GM21381 (cell line): ENCODE results near the gene CCSER1.

ENCODE experiments used
- ATAC-seq: cut with Tn5 transposase; IDR thresholded peaks from one replicate; pipeline ENCODE4 v1.9.1; 2021; ENCODE audit warnings: mild to moderate bottlenecking, moderate library complexity; ENCODE audit not compliant: unreplicated experiment

Gene CCSER1

DNA sequence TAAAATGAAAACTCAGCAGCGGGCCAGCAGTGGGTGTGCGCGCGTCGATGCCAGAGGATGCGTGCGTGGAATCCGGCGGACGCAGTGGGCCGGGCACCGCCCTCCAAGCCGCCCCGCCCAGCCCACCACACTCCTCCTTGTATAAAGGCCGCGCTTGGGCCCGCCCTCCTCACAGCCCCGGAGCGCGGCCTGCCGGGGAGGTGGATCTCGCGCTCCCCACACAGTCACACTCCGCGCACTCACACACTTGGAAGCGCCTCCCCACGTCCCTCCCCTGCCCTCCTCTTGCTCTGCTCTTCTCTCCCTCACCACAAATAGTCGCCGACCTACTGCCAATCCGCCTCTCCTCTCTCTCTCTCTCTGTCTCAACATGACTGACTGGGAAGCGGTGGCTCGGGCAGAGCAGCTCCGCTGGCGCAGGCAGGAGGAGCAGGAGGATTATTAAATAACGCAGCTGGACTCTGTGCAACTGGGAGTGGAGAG lies at the start of gene CCSER1:
CCSER1 (plus strand) TSS at position 172 of the 483 bp plus-strand sequence.
- ATAC-seq, result peak; percentile 78

DNA sequence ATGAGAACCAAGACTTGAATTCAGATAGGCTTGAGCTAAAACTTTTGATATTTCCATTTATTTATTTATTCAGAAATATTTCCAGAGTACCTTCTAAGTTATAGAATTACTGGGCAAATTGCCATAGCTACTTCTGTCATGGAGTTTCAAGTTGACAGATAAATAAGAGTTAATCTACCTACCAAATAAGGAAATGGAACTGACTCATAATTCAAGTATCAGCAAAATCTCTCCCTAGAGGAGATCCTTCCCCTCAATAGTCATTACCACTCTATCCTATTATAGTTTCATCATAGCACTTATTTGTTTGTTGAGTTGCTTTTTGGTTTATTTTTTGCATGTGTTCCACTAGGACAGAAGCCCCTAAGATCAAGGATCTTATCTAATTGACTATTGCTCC lies 48.8 kb upstream of the CCSER1 start:
- ATAC-seq, result peak; percentile 65

DNA sequence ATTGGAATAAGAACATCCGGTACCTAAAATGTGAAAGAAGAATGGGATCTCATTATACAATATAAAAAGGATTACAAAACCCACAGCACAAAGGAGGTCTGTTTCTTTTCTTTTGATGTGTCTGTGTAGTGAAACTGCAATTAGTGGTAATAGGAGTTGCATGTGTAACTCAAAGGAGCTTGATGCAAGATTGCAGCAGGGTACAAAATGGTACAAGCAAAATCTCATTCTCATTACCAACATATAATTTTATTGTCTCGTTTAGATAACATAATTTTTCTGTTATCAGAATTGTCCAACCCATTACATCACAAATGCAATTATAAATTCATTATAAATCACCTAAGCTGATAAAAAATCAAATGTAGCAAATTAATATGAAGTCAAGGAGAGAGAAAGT lies 47.1 kb upstream of the CCSER1 start:
- ATAC-seq, result no peak

DNA sequence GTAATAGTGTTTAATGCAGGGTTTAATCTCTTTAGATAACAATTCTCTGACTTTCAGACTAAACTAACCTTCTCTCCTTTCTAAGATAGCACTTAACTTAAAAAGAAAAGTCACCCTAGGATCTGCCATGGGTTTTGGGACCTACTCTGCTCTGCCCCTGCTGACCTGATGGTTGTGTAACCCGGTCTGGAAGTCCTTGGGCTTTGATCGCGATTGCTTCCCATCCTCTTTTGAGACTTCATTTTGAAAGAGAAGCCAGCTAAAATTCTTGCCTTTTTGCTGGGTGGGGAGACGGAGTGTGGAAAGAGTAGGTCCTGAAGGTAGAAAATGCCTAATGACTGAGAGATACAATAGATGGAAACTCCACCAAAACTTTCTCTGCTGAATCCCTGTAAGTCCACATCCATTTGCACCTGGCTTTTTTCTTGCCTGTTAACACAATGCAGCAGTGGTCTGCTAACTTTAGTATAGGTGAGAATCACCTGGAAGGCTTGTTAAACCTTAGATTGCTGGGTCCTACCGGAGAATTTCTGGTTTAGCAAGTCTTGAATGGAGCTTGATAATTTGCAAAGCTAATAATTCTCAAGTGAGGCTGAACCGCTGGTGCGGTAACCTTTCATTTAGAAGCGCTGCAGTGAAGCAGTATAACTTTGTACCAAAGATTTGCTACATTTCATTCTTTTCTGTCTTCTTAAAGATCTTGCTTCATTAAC lies 45.6 kb upstream of the CCSER1 start:
- ATAC-seq, result no peak

DNA sequence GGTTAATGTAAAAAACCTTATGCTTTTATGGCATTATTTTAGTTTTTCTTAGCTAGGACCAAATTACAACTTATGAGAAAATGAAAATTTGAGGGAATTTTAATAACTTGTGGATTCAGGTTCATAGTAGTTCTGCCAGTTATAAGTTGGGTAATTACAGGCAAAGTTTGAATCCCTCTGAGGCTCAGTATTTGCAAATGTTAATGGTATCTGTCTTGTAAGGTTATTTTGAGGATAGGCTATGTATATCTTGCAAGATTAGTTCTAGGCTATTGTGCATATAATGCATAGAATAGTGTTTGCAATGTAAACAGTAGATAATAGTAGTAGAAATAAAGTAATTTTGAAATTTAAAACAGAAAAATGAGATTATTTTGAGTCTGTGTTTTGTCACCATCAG lies 44.7 kb upstream of the CCSER1 start:
- ATAC-seq, result no peak

DNA sequence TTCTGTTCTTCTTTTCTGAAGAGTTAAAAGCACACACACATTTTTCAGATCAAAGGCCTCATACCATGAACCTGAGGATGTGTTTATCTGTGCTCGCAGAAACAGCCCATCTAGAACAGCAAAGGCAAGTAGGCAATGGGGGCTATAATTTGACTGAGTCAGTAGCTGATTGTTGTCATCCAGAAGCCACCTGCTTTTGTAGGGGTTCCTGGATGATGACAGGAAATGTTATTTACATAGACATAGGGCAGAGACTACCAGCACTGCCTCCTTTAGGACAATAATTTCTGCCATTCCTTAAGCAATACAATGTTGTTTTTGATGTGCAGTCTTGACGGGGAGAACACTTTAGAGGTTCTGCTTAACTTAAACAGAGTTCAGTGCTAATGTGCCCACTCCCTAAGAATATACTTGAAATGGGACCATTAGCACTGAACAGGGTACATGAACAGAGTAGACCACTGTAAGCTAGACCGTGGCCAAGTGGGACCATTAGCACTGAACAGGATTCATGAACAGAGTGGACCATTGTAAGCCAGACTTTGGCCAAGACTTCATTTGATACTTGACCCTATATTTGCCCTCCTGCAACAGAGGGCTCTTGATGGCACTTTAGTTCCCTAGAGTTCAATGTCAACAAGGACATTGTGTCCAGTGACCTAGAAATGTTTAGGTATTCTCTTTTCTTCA lies 42.8 kb upstream of the CCSER1 start:
- no peak for ATAC-seq

DNA sequence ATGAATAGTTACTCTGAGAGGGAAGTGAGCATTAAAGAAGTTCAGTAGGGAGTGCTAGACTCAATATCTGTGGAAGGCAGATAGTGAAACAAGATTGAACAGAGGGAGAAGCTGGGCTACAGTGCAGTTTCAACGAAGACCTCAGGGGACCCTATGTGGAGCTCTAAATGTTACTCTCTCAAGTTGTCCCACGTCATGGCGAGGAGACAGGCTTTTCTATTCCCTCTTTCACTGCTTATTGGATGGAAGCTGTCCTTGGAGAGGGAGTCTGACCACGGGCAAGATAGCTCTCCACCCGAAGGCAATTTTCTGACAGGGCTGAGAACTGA lies 42.3 kb upstream of the CCSER1 start:
- ATAC-seq, result no peak

DNA sequence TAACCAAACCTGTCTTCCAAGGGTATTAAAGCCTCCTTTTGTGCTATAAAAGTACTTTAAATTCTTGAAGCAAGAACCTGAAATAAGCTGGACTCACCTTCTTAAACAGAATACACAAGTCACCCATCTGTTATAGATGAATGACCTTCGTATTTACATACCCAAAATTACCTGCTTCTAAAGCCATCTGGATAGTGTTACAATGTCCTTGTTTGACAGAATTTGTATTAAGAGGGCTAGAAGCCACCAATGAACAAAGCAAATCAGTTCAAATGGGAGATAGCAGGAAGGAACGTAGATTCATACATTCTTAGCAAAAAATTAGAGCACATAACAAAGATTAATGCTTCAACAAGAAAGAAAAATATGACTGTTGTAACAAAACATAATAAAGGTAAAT lies 33.7 kb upstream of the CCSER1 start:
- no peak for ATAC-seq

DNA sequence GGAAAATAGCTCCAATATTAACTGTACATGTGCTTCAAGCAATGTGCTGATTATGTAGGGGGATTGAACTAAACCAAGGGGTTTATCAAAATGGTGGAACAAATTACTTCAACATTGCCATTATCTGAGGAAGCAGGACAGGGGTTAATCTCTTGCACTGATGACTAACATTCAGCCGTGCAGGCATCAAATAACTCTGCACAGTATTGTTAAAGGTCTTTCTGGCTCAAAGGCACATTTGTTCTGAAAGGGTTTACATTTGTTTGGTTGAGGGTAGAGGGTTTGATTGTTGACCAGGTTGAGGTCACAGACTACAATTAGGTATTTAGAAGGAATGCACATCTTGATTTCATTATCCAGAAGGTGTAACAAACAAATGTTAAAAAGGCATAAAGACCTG lies 32.2 kb upstream of the CCSER1 start:
- no peak for ATAC-seq

DNA sequence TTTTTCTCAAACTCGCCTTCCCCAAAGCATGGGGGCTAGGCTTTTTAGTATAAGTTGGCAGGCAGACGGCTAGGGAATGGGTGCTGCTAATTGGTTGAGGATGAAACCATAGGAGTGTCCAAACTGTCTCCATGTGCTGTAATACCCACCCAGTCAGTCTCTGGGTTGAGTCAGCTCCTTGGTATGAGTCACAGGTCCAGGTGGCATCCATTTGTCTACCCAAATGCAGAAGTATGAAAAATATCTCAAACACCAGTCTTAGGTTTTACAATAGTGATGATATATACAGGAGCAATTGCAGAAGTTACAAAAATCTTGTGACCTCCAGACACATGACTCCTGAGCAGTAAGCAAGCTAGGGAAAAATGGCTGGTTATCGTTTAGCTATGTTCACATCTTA lies 27.4 kb upstream of the CCSER1 start:
- ATAC-seq, result peak; percentile 49

DNA sequence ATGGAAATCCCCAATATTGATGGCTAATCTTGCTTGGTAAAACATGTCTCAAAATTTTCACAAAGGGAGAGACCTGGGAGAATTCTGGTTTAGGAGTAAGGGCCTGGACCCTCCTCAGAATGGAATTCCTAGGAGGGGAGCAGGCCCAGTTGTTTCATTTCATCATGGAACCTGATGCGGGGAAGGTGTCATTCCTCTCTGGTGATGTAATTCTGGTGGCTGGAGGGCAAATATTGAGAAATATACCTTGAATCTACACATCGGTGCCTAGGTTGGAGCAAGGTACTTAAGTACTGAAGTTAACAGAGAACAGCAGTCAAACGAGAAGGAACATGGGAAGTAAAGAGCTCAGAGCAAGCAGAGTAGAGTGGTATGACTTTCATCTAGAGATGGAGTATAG lies 23.2 kb upstream of the CCSER1 start:
- ATAC-seq, result no peak

DNA sequence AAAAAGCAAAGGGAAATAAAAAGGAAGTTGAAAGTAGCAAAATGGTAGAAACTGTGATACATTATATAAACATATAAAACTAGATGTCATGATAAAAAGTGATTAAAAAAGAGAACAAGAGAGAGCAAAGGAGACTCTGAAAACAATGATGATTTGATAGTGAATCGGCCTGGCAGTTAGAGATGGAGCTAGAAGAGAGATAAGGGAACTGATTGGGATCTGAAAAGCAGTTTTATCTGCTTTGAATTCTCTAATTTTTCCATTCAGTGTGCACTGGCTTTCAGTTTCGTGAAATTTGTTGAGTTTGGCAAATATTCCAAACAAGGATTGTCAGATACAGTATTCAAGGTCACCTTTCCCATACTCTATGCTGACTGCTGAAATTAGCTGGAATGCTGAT lies 21.9 kb upstream of the CCSER1 start:
- ATAC-seq, result no peak

DNA sequence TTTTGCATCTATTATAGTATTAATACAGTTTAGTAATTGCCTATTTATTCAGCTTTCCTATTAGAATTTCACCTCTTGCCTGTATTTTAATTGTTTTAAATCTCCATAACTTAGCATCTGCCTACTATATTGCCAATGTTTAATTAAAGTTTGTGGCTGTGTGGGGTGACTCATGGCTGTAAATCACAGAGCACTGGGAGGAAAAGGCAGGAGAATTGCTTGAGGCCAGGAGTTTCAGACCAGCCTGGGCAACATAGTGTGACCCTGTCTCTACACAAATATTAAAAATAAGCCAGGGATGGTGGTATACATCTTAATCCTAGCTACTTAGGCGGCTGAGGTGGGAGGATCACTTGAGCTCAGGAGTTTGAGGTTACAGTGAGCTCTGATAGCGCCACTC lies 14.5 kb upstream of the CCSER1 start:
- no peak for ATAC-seq

DNA sequence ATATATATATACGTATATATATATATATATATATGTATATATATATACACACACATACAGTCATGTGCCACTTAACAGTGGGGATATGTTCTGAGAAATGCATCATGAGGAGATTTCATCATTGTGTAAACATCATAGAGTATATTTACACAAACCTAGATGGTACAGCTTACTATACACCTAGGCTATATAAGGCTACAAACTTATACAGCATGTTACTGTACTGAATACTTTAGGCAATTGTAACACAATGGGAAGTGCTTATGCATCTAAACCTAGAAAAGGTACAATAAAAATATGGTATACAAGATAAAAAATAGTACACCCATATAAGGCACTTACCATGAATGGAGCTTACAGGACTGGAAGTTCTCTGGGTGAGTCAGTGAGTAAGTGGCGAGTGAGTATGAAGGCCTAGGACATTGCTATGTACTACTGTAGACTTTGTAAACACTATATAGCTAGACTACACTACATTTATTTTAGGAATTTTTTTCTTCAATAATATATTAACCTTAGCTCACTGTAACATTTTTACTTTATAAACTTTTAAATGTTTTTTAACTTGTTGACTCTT lies 13.2 kb upstream of the CCSER1 start:
- ATAC-seq, result no peak

DNA sequence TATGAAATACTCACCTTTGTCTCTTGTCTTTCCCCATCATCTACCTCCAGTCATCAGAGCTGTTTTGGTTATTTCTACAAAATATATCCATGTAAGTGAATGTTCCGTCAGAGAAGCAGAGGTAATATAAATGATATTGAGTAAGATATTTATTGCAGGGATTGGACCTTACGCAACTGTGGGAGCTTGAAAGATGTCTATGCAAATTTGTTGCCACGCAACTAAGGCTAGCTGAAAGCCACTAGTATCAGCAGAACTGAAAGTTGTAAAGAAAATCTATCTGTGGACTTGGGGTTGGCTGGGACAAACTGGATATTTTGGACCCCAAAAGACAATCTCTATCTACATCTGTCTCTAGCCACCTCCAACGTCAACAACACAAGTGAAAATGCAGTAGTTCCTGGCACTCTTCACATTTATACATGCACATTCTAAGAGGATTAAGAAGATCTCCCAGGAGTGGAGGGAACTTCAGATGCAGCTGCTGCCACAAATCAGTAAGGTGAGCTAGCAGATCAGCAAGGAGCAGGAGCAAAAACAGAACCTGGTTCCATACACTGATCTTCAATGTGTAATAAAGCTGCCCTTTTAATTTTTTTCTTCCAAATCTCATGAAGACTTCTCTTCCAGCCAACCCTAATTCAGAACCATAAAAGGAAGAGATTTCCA lies 8.5 kb upstream of the CCSER1 start:
- ATAC-seq, result peak; percentile 74

DNA sequence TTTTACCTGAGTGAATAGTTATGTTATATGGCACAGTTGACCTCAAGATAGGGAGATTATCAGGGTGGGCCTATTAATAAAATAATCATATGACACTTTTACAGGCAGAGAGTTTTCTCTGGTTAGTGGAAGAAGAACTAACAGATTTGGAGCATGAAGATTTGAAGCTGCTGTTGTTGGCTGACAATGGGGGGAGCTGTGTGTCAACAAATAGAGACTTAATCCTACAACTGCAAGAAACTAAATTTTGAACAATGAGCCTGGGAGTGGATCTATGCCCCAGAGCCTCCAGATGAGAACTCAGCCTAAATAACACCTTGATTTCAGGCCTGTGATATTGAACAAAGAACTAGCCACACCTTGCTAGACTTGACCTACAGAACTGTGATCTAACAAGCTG lies 7.2 kb upstream of the CCSER1 start:
- no peak for ATAC-seq

DNA sequence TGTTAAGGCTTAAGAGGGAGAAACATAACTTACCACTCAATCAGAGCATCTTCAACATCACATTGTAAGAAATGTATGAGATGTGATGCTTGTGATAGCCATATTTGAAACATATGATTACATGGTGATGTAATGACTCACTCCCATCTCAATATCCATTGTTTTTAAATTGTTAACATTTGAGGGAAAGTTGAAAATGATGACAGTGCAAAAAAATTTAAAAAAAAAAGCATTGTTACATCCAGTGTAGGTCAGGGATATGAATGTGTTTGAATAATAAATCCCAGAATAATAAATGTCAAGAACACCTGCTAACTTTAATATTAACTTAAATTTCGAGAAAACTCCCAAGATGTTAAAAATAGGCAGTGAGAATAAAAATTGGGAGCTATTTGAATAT lies 6.4 kb upstream of the CCSER1 start:
- no peak for ATAC-seq

DNA sequence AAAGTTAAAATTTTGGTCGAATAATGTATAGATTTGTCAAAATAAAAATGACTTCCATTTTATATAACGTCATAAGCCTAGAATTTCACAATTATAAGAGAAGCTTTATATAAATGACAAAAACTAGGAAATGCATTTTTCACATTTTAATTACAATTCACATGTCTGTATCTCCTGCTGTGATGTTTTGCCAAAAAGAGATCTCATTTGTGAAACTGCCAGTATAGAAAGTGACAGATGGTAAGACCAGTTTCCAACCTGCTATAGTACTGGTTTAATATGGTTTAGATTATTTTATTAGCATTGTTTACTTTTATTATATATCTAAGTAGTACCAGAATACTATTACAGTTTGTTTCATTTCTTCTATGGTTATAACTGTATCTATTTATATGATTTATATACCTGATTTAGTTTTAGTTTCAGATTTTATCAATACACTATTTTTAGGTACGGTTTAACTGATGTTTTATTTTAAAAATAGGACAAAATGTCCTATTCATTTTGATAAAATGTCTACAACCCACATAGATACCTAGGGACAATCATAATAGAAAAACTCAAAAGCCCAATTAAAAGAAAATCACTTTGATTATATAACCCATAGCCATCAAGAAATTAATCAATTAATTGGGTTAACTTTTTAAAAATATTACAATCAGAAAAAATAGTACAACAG lies 5.4 kb upstream of the CCSER1 start:
- no peak for ATAC-seq

DNA sequence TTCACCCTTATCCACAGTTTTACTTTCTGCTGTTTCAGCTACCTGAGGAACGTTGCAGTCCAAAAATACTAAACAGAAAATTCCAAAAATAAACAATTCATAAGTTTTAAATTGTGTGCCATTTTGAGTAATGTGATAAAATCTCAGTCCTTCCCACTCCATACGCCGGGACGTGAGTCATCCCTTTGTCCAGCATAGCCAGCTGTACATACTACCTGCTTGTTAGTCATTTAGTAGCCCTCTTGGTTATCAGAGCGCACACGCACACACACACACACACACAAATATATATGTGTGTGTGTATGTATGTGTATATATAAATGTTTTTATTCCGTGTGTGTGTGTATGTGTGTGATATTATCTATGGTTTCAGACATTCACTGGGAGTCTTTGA lies 4.8 kb upstream of the CCSER1 start:
- no peak for ATAC-seq

DNA sequence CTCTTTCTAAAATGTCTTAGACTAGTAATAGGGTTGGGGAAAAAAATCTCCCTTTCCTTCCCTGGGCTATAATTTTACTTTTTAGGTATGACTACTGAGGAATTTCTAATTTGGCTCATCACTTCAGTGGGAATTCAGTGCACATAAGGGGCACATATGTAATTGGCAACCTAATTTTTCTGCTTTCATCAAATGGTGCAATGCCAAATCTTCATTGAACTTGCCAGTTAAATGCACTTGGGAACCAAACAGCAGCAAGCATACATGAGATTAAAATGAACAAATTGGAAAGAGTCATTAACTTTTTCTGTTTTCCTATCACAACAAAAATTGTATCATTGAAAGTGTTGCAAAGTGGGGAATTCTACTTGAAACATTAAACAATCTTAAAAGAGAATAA lies 2.9 kb upstream of the CCSER1 start:
- ATAC-seq, result no peak

DNA sequence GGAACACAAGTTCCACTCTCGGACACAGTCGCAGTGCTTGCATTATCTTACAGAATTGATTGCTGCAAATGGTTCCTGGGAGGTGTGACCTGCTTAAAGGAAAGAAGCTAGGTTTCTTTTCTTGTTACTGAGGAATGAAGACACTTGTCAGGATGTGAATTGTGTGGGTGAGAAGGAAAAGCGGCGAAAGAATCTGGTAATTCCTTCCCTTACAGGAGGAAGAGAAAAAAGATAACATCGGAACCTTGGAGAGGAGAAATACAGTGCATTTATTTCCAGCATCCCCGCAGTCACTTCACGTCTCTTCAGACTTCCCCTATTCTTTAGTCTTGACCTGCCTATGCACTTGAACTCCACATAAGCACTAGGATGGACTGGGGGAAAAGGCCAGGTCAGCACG lies 389 bp upstream of the CCSER1 start:
- no peak for ATAC-seq
